Cardiac muscle cell (in vitro differentiated cells and primary cell): ENCODE results near the gene GLS. TPM values are rescaled to one million over a fixed set of nuclear protein-coding genes. Genes with fewer than 3 reads are reported as not detected.

Source experiments
- DNase-seq, 2 donors: peaks; one replicate each; pipeline versions ENCODE4 v3.0.0 to v3.0.0-alpha.2; 2010 to 2017; ENCODE audit warnings: low read depth in 1 of 2, low spot score in 1 of 2
- H3K27ac ChIP-seq: fragments of 200-600 bp; sonication (generic); 2 replicates; pipeline ENCODE4 v1.5.1; 2016
- H3K27me3 ChIP-seq: fragments of 200-600 bp; sonication (generic); 2 replicates; pipeline ENCODE4 v1.6.0; 2016; ENCODE audit warnings: control low read depth
- H3K36me3 ChIP-seq: fragments of 200-600 bp; sonication (generic); 2 replicates; pipeline ENCODE4 v1.5.1; 2016; ENCODE audit warnings: control low read depth
- H3K4me1 ChIP-seq: fragments of 200-600 bp; sonication (generic); 2 replicates; pipeline ENCODE4 v1.8.1; 2017; ENCODE audit warnings: low read depth, mild to moderate bottlenecking, mixed run types
- H3K4me3 ChIP-seq: fragments of 200-600 bp; sonication (generic); 2 replicates; pipeline ENCODE4 v1.5.1; 2016; ENCODE audit warnings: mild to moderate bottlenecking
- H3K9me3 ChIP-seq: fragments of 200-600 bp; sonication (generic); 2 replicates; pipeline ENCODE4 v1.5.1; 2017; ENCODE audit warnings: low read depth, mild to moderate bottlenecking, control low read depth
- polyA plus RNA-seq: library from polyadenylated mRNA; unstranded; fragments of >200 nt; fragmentation: Nextera tagmentation; extraction: Ambion mirVana; gene quantifications from 2 replicates; pipeline ENCODE4 v1.2.1, GENCODE V29; 2016
- total RNA-seq: library from RNA; depleted of rRNA; stranded (reverse); fragments of >200 nt; gene quantifications from 2 replicates; pipeline ENCODE4 v1.2.3, GENCODE V29; 2016
- TF ChIP-seq, protein P1 (sequence below): IDR thresholded peaks from 2 replicates; pipeline ENCODE4 v1.5.1; 2012; ENCODE audit warnings: low read depth, mild to moderate bottlenecking, low read length

The GLS gene
- total and polyA plus RNA-seq, 2 experiments from 2014 or later, result 35.2 to 80.8 TPM

DNA sequence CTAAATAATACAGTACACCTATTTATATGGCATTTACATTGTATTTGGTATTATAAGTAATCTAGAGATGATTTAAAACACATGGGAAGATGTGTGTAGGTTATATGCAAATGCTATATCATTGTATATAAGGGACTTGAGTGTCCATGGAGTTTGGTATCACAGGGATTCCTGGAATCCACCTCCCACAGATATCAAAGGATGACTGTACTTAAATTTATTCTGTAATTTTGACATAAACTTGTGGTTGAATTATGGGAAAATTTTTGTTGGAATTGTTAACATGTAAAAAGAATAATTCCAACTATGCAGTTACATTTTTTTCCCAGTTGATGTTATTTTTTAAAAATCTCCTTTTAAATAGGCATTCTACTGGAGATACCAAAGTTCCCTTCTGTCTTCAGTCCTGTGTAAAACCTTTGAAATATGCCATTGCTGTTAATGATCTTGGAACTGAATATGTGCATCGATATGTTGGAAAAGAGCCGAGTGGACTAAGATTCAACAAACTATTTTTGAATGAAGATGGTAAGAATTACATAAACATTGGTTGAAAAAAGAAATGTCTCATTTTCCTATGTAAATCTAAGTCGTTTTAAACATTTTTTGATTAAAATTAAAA is 24.1 kb downstream of the GLS start:
- TF ChIP-seq, protein P1, sequence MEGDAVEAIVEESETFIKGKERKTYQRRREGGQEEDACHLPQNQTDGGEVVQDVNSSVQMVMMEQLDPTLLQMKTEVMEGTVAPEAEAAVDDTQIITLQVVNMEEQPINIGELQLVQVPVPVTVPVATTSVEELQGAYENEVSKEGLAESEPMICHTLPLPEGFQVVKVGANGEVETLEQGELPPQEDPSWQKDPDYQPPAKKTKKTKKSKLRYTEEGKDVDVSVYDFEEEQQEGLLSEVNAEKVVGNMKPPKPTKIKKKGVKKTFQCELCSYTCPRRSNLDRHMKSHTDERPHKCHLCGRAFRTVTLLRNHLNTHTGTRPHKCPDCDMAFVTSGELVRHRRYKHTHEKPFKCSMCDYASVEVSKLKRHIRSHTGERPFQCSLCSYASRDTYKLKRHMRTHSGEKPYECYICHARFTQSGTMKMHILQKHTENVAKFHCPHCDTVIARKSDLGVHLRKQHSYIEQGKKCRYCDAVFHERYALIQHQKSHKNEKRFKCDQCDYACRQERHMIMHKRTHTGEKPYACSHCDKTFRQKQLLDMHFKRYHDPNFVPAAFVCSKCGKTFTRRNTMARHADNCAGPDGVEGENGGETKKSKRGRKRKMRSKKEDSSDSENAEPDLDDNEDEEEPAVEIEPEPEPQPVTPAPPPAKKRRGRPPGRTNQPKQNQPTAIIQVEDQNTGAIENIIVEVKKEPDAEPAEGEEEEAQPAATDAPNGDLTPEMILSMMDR, result no peak
- Histone ChIP-seq H3K4me3 (no peak overlapping the region), H3K9me3 (no peaks in the 10 kb centered on the region), H3K36me3 (peaks cover 53% of the 10 kb centered on the region), H3K27me3 (no peaks in the 10 kb centered on the region), H3K4me1 (no peaks in the 10 kb centered on the region), H3K27ac (no peak overlapping the region)
- peak in 1 of 2 donors; percentile 36 for DNase-seq

DNA sequence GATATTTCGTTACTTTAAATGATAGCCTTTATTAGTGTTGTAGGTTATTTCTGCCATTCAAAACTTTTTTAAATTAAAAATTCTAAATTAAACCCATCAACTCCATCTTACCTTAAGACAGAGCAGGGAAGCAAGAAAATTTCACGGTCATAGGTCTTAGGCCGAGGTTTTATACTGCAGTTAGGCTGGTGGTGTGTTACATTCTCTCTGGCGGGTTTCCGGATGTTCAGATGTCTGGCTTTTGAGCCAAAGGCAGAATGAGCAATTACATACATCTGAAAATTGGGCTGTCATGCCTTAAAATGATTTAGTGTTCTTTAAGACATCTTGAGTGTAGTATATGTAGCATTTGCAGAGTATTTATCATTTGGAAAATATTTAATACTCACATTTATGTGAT is 27.9 kb downstream of the GLS start:
- Histone ChIP-seq H3K27ac (no peak overlapping the region), H3K27me3 (no peaks in the 10 kb centered on the region), H3K9me3 (no peaks in the 10 kb centered on the region), H3K4me1 (no peaks in the 10 kb centered on the region), H3K4me3 (no peak overlapping the region), H3K36me3 (peaks cover 28% of the 10 kb centered on the region)
- no peak for DNase-seq
- TF ChIP-seq, protein P1, result no peak

DNA sequence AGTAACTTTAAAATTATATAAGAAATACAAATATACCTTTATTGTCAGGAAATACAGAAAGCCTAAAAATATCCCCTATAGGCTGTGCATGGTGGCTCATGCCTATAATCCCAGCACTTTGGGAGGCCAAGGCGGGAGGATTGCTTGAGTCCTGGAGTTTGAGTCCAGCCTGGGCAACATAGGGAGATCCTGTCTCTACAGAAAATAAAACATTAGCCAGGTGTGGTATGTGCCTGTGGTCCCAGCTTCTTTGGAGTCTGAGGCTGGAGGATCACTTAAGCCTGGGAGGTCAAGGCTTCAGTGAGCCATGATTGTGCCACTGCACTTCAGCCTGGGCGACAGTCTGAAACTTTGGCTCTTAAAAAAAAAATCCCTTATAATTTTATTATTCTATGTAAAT is 29.1 kb downstream of the GLS start:
- DNase-seq, result no peak
- H3K27ac ChIP-seq, result no peak overlapping the region
- TF ChIP-seq, protein P1, result no peak

DNA sequence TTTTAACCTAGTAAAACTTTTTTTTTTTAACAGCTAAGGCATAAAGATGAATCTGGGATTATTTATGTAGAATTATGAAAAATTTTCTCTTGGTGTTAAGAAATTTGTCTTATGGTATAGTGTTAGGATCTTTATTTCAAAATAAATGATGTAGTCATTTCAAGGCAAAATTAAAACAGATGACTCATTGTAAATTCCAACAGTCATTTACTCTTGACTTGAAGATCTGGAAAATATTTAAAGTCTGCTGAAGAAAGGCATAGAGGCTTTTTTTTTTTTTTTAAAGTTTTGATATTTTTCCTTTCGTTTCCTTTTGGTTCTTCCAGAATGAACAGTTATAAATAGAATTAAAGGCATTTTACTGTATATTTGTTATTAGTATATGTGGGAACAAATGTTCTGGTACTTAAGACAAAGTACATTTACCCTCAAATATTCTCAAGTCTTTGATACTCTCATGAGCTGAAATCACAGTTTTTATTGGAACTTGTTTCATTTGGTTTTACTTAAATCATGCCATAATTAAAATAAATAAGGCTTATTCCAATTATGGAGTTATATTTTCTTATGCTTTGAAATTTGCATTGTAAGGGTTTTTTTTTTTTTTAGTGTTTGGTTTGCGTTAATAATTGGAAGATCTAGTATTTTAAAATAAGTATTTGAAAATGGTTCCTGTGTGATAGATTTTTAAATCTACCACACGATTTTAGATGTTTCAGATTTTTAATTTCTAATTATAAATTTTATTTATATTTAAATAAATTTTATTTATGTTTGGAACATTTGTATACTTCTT is 29.9 kb downstream of the GLS start:
- Histone ChIP-seq H3K4me1 (peaks cover 3% of the 10 kb centered on the region), H3K9me3 (no peaks in the 10 kb centered on the region), H3K27ac (no peak overlapping the region), H3K4me3 (no peak overlapping the region), H3K27me3 (no peaks in the 10 kb centered on the region), H3K36me3 (peaks cover 13% of the 10 kb centered on the region)
- TF ChIP-seq, protein P1, result no peak
- peak in 1 of 2 donors; percentile 43 for DNase-seq

More for the DNA sequence above, 29.1 kb downstream of the GLS start:
- Histone ChIP-seq H3K36me3 (peaks cover 22% of the 10 kb centered on the region), H3K9me3 (no peaks in the 10 kb centered on the region), H3K4me3 (no peak overlapping the region), H3K4me1 (no peaks in the 10 kb centered on the region), H3K27me3 (no peaks in the 10 kb centered on the region)

DNA sequence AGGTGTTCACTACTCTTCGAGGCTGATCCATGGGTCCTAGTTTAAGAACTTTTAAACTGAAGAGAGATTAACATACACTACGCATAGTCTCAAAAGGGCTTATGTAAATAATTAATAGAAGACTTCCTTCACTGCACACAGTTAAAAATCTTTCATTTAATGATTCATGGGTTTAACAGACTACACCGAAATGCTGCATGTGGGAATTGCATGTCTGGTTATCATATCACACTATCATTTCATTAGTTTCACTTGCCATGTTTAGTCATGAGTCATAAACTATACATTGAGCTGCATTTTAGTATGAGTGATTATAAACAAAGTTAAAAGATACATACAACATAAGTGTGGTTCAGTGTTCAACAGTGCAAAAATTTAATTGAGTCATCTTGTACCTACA is 31.2 kb downstream of the GLS start:
- TF ChIP-seq, protein P1, result no peak
- H3K27ac ChIP-seq, result no peak overlapping the region

More for the DNA sequence above, 31.2 kb downstream of the GLS start:
- H3K4me3 ChIP-seq, result no peak overlapping the region
- peaks cover 3% of the 10 kb centered on the region for H3K4me1 ChIP-seq
- no peak for DNase-seq
- H3K9me3 ChIP-seq, result no peaks in the 10 kb centered on the region
- H3K27me3 ChIP-seq, result no peaks in the 10 kb centered on the region
- H3K36me3 ChIP-seq, result peaks cover 13% of the 10 kb centered on the region
